Loucy (cell line): Measurements from ENCODE around the gene FTO.

ENCODE experiments used
- H2AFZ ChIP-seq: fragments of 200-600 bp; sonication (generic); 2 replicates; pipeline ENCODE4 v1.6.0; 2016; ENCODE audit warnings: antibody characterized with exemption, mild to moderate bottlenecking, low read length, moderate library complexity
- H3F3A ChIP-seq: fragments of 200-600 bp; 2 replicates; pipeline ENCODE4 v1.6.0; 2016; ENCODE audit warnings: antibody characterized with exemption, low read depth, mild to moderate bottlenecking
- H3K27me3 ChIP-seq: fragments of 200-600 bp; sonication (generic); 2 replicates; pipeline ENCODE4 v1.6.1; 2014; ENCODE audit warnings: low read length, mild to moderate bottlenecking; ENCODE audit not compliant: insufficient read depth, poor library complexity, severe bottlenecking
- H3K36me3 ChIP-seq: fragments of 200-600 bp; sonication (generic); 2 replicates; pipeline ENCODE4 v1.6.1; 2016; ENCODE audit warnings: low read length; ENCODE audit not compliant: insufficient read depth
- H3K4me1 ChIP-seq: fragments of 200-600 bp; sonication (generic); 2 replicates; pipeline ENCODE4 v1.5.1; 2014; ENCODE audit warnings: low read length, mild to moderate bottlenecking; ENCODE audit not compliant: insufficient read depth, poor library complexity, severe bottlenecking
- H3K4me2 ChIP-seq: fragments of 200-600 bp; sonication (generic); 2 replicates; pipeline ENCODE4 v1.6.0; 2014; ENCODE audit warnings: antibody characterized with exemption, low read length, low read depth, mild to moderate bottlenecking; ENCODE audit not compliant: poor library complexity, severe bottlenecking
- H3K4me3 ChIP-seq: fragments of 200-600 bp; sonication (generic); 2 replicates; pipeline ENCODE4 v1.5.1; 2014; ENCODE audit warnings: low read length, mild to moderate bottlenecking, mixed read lengths; ENCODE audit not compliant: poor library complexity, severe bottlenecking
- H3K79me2 ChIP-seq: fragments of 200-600 bp; sonication (generic); 2 replicates; pipeline ENCODE4 v1.6.1; 2014; ENCODE audit warnings: low read length; ENCODE audit not compliant: insufficient read depth
- H3K9ac ChIP-seq: fragments of 200-600 bp; sonication (generic); 2 replicates; pipeline ENCODE4 v1.6.0; 2014; ENCODE audit warnings: mild to moderate bottlenecking, low read depth, low read length, moderate library complexity; ENCODE audit not compliant: poor library complexity, severe bottlenecking
- H3K9me2 ChIP-seq: fragments of 200-600 bp; sonication (generic); replicated peaks from 2 replicates; pipeline ENCODE4 v1.6.1; 2016; ENCODE audit warnings: low read depth, low read length, mixed read lengths
- H3K9me3 ChIP-seq: fragments of 200-600 bp; sonication (generic); 2 replicates; pipeline ENCODE4 v1.6.1; 2014; ENCODE audit warnings: mild to moderate bottlenecking, antibody characterized with exemption, low read length, low read depth; ENCODE audit not compliant: insufficient read depth
- H4K20me1 ChIP-seq: fragments of 200-600 bp; sonication (generic); 2 replicates; pipeline ENCODE4 v1.6.0; 2014; ENCODE audit warnings: antibody characterized with exemption, low read length, mild to moderate bottlenecking; ENCODE audit not compliant: insufficient read depth, poor library complexity, severe bottlenecking
- CTCF ChIP-seq: fragments of 200-600 bp; sonication (generic); conservative IDR thresholded peaks from 2 replicates; pipeline ENCODE4 v1.5.1; 2014; ENCODE audit warnings: mild to moderate bottlenecking, antibody characterized with exemption, low read length
- EZH2phosphoT487 ChIP-seq: fragments of 200-600 bp; IDR thresholded peaks from 2 replicates; pipeline ENCODE4 v1.6.1; 2018; ENCODE audit warnings: antibody characterized with exemption, mild to moderate bottlenecking, moderate library complexity, borderline replicate concordance

Gene FTO

GRCh38 chr16:54200720-54201119 is 496.8 kb downstream of the FTO start:
- Histone ChIP-seq H3F3A (no peaks in the 10 kb centered on the region), H3K9me3 (no peaks in the 10 kb centered on the region), H3K9ac (no peak overlapping the region), H3K36me3 (no peaks in the 10 kb centered on the region), H3K4me2 (no peak overlapping the region), H4K20me1 (no peaks in the 10 kb centered on the region), H3K27me3 (no peaks in the 10 kb centered on the region), H3K79me2 (no peaks in the 10 kb centered on the region), H2AFZ (no peak overlapping the region), H3K4me3 (no peak overlapping the region), H3K4me1 (no peaks in the 10 kb centered on the region), H3K9me2 (no peaks in the 10 kb centered on the region)
- TF ChIP-seq EZH2phosphoT487 (no peak), CTCF (no peak)

DNA sequence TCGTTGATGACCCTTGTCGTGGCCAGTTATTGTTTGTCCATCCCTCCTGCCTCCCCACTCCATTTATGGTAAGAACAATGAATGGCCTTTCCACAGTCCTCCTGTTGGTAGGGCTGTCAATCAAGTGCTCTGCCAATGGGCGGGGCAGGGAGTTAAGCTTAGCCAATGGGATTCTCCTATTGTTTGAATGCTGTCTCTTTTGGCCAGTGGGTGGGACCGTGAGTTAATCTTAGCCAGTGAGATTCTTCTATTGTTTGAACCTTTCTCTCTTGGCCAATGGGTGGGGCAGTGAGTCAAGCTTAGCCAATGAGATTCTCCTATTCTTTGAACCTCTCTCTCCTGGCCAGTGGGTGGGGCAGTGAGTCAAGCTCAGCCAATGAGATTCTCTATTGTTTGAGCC is 497.2 kb downstream of the FTO start:
- H3K4me3 ChIP-seq = no peak overlapping the region
- H3K9me3 ChIP-seq = no peaks in the 10 kb centered on the region
- no peak overlapping the region for H3K9ac ChIP-seq
- H3K79me2 ChIP-seq = no peaks in the 10 kb centered on the region
- H4K20me1 ChIP-seq = no peaks in the 10 kb centered on the region
- no peaks in the 10 kb centered on the region for H3K27me3 ChIP-seq
- no peaks in the 10 kb centered on the region for H3K9me2 ChIP-seq
- H3K4me1 ChIP-seq = no peaks in the 10 kb centered on the region
- no peak overlapping the region for H3K4me2 ChIP-seq
- H3K36me3 ChIP-seq = no peaks in the 10 kb centered on the region
- no peak for TF ChIP-seq CTCF
- no peak for TF ChIP-seq EZH2phosphoT487
- H2AFZ ChIP-seq = no peak overlapping the region
- H3F3A ChIP-seq = no peaks in the 10 kb centered on the region
